Activated naive CD4-positive, alpha-beta T cell treated with anti-CD3 and anti-CD28 coated beads, Interleukin-2, amount 10 ng/mL, durations not matched to agents 7 days and 5 days (primary cell): ENCODE results near the gene FAM169A.
"Not testable (repeated sequence)": the region's sequence is repeated elsewhere in the genome, so short reads cannot be mapped to it uniquely, and the experiment has no call there.

Experiments
- CTCF ChIA-PET: fragments of 350-600 bp; sonication (Branson Sonifier 250); formaldehyde crosslinking; loops from one replicate; lab custom pipeline; 2021; ENCODE audit warnings: antibody characterized with exemption; lab: Charles Lee
- DNase-seq: peaks from one replicate; pipeline ENCODE4 v3.0.0-alpha.2; 2020
- H3K27ac Mint-ChIP-seq: one replicate; pipeline ENCODE4 v1.8.0; 2021; ENCODE audit warnings: mild to moderate bottlenecking, moderate library complexity, mixed read lengths
- H3K27me3 Mint-ChIP-seq: one replicate; pipeline ENCODE4 v1.8.0; 2021; ENCODE audit warnings: mild to moderate bottlenecking, mixed read lengths
- H3K36me3 Mint-ChIP-seq: one replicate; pipeline ENCODE4 v1.8.0; 2021; ENCODE audit warnings: mixed read lengths
- H3K4me1 Mint-ChIP-seq: one replicate; pipeline ENCODE4 v1.8.0; 2021; ENCODE audit warnings: mixed read lengths
- H3K4me3 Mint-ChIP-seq: one replicate; pipeline ENCODE4 v1.8.0; 2021; ENCODE audit warnings: mild to moderate bottlenecking, moderate library complexity, mixed read lengths
- H3K9me3 Mint-ChIP-seq: one replicate; pipeline ENCODE4 v1.8.0; 2021; ENCODE audit warnings: mixed read lengths

FAM169A gene, protein sequence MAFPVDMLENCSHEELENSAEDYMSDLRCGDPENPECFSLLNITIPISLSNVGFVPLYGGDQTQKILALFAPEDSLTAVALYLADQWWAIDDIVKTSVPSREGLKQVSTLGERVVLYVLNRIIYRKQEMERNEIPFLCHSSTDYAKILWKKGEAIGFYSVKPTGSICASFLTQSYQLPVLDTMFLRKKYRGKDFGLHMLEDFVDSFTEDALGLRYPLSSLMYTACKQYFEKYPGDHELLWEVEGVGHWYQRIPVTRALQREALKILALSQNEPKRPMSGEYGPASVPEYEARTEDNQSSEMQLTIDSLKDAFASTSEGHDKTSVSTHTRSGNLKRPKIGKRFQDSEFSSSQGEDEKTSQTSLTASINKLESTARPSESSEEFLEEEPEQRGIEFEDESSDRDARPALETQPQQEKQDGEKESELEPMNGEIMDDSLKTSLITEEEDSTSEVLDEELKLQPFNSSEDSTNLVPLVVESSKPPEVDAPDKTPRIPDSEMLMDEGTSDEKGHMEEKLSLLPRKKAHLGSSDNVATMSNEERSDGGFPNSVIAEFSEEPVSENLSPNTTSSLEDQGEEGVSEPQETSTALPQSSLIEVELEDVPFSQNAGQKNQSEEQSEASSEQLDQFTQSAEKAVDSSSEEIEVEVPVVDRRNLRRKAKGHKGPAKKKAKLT

DNA sequence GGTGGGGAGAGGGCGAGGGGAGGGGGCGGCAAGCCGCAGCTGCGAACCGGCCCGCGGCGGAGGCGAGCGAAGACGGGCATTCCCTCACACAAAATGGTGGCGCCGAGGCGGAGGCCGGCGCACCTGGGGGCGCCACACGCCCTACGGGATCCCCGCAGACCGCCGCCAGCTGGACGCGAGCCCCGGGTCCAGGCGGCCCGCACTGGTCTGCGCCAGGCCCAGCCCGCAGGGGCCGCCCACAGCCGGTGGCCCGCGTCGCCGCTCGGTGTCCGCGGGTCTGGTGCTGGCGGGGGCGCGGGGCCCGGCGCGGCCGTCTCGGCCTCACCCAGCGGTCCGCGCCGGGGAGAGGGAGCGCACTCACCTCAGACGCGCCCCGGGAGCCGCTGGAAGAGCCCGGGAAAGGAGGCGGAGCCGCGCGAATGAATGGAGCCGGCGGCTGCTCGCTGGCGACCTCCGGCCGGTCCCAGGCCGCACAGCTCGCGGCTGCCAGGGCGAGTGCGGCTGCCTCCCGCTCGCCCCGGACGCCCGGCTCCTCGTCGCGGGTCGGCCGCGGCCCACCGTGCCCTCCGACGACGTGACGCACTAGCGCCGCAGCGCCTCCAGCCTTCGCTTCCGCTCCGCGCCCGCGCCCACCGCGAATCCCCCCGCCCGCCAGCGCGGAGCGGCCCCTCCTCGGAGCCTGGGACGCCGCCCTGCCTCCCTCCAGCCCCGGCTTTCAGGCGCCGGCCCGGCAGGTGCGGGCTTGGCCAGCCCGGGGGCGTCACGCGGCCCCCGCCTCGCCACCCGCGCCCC, at the start of gene FAM169A:
Gene FAM169A, minus strand, starts transcription at position 584 of the 792 bp plus-strand sequence. CDS start 24,711 bp downstream, outside the sequence.
- Mint-ChIP-seq H3K27me3 (peaks cover 13% of the 10 kb centered on the region), H3K27ac (peak within 1 kb of the TSS; percentile 74), H3K4me1 (peaks cover 17% of the 10 kb centered on the region), H3K9me3 (no peaks in the 10 kb centered on the region), H3K36me3 (no peaks in the 10 kb centered on the region), H3K4me3 (peak within 1 kb of the TSS; percentile 93)
- DNase-seq, result peak; percentile 58
- CTCF ChIA-PET, result interaction anchor here (1.2 kb wide), 1 partner anchor 11 kb away, joined by 3 read pairs; no protein-coding TSS in a partner anchor

DNA sequence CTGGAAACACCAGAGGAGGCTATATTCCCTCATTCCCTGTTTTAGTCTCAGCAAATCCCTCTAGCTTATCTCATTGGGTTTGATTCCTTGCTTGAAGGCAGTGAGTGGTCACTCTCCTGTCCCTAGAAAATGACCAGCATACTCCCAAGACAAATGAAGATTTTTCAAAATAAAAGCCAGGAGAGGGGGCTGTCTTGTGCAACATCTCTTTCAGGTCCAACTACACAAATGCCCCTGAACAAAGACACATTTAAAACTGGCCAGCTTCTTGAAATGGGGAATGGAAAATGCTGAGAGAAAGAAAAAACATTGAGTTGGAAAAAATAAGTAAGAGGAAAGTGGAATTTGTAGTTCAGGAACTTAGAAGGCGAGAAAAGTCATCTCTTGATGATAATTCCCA, 49.3 kb upstream of the FAM169A start:
- Mint-ChIP-seq H3K4me1 (no peaks in the 10 kb centered on the region), H3K27me3 (peaks cover 8% of the 10 kb centered on the region), H3K4me3 (no peak overlapping the region), H3K9me3 (no peaks in the 10 kb centered on the region), H3K36me3 (no peaks in the 10 kb centered on the region), H3K27ac (no peak overlapping the region)
- CTCF ChIA-PET, result interaction anchor here (0.6 to 1.9 kb wide), 3 partner anchors 242 to 767 kb away, joined by 3 to 10 read pairs (median 3); no protein-coding TSS in a partner anchor
- DNase-seq, result no peak

DNA sequence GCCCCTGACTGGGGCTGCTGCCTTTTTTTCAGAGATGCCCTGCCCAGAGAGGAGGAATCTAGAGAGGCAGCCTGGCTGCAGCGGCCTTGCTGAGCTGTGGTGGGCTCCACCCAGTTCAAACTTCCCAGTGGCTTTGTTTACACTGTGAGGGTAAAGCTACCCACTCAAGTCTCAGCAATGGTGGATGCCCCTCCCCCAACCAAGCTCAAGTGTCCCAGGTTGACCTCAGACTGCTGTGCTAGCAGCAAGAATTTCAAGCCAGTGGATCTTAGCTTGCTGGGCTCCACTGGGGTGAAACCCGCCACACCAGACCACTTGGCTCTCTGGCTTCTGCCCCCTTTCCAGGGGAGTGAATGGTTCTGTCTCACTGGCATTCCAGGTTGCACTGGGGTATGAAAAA, 45.2 kb upstream of the FAM169A start:
- CTCF ChIA-PET, result interaction anchor here (0.6 kb wide), 1 partner anchor 238 kb away, joined by 3 read pairs; no protein-coding TSS in a partner anchor
- not testable (repeated sequence) for DNase-seq, H3K4me3 Mint-ChIP-seq, H3K27me3 Mint-ChIP-seq, H3K36me3 Mint-ChIP-seq, H3K27ac Mint-ChIP-seq, H3K4me1 Mint-ChIP-seq, H3K9me3 Mint-ChIP-seq

DNA sequence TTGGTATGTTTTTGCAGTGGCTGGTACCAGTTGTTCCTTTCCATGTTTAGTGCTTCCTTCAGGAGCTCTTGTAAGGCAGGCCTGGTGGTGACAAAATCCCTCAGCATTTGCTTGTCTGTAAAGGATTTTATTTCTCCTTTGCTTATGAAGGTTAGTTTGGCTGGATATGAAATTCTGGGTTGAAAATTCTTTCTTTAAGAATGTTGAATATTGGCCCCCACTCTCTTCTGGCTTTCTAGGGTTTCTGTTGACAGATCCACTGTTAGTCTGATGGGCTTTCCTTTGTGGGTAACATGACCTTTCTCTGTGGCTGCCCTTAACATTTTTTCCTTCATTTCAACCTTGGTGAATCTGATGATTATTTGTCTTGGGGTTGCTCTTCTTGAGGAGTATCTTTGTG, 43.7 kb upstream of the FAM169A start:
- CTCF ChIA-PET, H3K9me3 Mint-ChIP-seq, DNase-seq, H3K36me3 Mint-ChIP-seq, H3K27ac Mint-ChIP-seq, H3K4me1 Mint-ChIP-seq, H3K27me3 Mint-ChIP-seq, H3K4me3 Mint-ChIP-seq: not testable (repeated sequence)

DNA sequence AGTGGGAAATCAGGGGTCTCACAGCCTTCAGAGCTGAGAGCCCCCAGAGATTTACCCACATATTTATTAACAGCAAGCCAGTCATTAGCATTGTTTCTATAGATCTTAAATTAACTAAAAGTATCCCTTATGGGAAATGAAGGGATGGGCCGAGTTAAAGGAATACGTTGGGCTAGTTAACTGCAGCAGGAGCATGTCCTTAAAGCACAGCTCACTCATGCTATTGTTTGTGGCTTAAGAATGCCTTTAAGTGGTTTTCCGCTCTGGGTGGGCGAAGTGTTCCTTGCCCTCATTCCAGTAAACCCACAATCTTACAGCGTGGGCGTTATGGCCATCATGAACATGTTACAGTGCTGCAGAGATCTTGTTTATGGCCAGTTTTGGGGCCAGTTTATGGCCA, 42.0 kb upstream of the FAM169A start:
- H3K27ac Mint-ChIP-seq, H3K27me3 Mint-ChIP-seq, H3K36me3 Mint-ChIP-seq, H3K4me1 Mint-ChIP-seq, CTCF ChIA-PET, H3K4me3 Mint-ChIP-seq, H3K9me3 Mint-ChIP-seq, DNase-seq: not testable (repeated sequence)

DNA sequence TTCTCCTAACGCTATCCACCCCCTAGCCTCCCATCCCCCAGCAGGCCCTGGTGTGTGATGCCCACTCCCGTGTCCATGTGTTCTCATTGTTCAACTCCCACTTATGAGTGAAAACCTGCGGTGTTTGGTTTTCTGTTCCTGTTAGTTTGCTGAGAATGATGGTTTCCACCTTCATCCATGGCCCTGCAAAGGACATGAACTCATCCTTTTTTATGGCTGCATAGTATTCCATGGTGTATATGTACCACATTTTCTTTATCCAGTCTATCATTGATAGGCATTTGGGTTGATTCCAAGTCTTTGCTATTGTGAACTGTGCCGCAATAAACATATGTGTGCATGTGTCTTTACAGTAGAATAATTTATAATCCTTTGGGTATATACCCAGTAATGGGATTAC, 38.5 kb upstream of the FAM169A start:
- H3K4me1 Mint-ChIP-seq, H3K27me3 Mint-ChIP-seq, H3K4me3 Mint-ChIP-seq, H3K27ac Mint-ChIP-seq, CTCF ChIA-PET, H3K36me3 Mint-ChIP-seq, DNase-seq, H3K9me3 Mint-ChIP-seq: not testable (repeated sequence)

DNA sequence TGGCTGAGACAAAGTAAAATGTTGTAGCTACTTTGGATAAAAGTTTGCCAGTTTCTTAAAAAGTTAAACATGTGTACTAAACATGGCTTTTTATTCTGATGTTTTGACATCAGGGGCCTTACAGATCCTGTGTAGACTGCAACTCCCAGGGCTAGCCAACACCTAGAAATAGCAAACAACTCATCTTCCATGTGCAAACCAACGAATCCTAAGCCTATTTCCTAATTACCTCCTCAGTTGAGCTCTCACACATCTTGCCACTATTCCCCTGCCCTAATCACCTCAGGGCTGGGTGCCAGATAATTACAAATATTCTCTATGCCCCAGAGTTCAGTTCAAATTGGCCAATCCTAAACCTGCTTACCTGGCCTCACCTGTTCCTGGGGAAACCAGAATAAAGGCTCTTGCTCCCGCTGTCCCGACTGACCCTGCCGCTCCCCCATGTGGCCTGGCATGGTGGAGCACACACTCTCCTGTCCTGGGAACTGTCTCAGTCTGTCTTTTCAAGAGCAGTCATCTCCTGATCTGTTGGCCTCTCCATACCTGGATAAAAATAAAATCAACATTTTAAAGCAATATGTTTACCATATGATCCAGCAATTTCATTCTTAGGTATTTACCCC, 37.1 kb upstream of the FAM169A start:
- CTCF ChIA-PET, result interaction anchor here (0.9 to 1.1 kb wide), 3 partner anchors 10 to 142 kb away, joined by 3 to 5 read pairs (median 4); no protein-coding TSS in a partner anchor
- H3K4me3 Mint-ChIP-seq, result no peak overlapping the region
- H3K27ac Mint-ChIP-seq, result no peak overlapping the region
- H3K4me1 Mint-ChIP-seq, result no peaks in the 10 kb centered on the region
- H3K27me3 Mint-ChIP-seq, result peaks cover 3% of the 10 kb centered on the region
- no peaks in the 10 kb centered on the region for H3K36me3 Mint-ChIP-seq
- DNase-seq, result peak; percentile 40
- H3K9me3 Mint-ChIP-seq, result no peaks in the 10 kb centered on the region

DNA sequence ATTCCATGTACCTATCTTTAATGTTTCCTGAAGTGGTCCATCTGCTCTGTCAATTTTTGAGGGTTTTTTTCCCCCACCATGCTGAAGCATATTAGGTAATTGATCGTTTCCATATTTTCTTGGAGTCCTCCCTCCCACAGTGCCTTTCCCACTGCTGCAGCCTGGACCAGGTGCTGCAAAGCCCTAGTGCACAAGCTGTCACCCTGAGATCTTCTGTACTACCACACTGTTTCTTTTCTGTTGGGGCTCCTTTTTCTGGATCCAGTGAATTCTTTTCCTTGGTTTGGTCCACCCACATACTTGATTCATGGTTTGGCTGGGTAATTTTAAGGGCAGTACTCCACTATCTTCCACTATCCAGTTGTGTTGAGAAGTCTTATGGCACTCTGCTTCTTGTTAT, 30.9 kb upstream of the FAM169A start:
- DNase-seq, result no peak
- Mint-ChIP-seq H3K4me3 (no peak overlapping the region), H3K27me3 (no peaks in the 10 kb centered on the region), H3K36me3 (no peaks in the 10 kb centered on the region), H3K9me3 (no peaks in the 10 kb centered on the region), H3K4me1 (no peaks in the 10 kb centered on the region), H3K27ac (no peak overlapping the region)
- CTCF ChIA-PET, result no interaction called here

DNA sequence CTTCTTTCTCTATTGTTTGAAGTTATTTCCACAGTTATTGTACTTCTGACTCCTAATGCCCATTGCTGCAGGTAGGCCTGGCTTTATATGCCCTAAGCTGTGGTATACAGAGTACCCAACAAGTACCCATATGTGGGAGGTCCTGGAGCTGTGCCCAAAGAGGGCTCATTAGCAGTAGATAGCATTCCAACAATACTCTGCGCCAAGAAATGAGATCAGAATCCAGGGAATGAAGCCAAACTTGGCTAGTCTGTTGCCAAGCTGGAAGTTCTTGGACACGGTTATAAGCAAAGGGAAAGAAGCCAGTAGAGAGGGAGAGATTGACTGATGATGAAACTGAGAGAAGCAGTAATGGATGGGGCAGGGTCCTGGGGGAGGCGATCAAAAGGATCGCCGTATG, 29.7 kb upstream of the FAM169A start:
- Mint-ChIP-seq H3K9me3 (no peaks in the 10 kb centered on the region), H3K4me1 (no peaks in the 10 kb centered on the region), H3K27me3 (no peaks in the 10 kb centered on the region), H3K4me3 (no peak overlapping the region), H3K36me3 (no peaks in the 10 kb centered on the region), H3K27ac (no peak overlapping the region)
- no peak for DNase-seq
- CTCF ChIA-PET, result no interaction called here

DNA sequence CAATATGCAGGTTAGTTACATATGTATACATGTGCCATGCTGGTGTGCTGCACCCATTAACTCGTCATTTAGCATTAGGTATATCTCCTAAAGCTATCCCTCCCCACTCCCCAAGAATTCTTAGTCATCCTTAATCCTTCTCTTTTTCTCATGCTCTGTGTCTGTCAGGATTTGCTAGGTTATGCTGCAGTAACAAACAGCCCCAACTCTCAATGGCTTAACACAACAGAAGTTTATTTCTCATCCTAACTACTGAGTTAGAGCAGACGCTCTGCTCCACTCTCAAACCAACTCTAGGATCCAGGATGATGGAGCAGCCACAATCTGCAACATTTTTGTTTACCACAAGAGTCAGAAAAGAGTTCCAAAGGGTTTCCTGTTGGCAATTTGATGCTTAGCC, 28.2 kb upstream of the FAM169A start:
- H3K9me3 Mint-ChIP-seq, result no peaks in the 10 kb centered on the region
- H3K4me1 Mint-ChIP-seq, result no peaks in the 10 kb centered on the region
- H3K4me3 Mint-ChIP-seq, result no peak overlapping the region

DNA sequence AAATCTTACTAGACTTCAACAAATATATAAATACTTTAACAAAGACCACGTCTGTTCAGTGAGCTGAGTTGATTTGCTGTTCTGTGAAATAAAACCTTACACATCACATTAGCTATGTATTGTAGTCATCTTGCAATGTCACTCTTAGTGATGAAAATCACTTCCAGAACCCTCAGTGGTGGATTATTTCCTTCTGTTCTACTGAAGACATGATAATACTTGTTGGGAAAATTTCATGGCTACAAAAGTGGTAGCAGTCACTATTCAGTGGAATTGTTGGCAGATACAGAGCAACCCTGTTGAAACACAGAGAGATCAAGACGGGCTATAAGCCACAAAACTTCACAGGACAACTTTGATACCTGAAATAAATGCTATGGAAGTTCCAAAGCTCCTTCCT, 26.7 kb upstream of the FAM169A start:
- CTCF ChIA-PET, result interaction anchor here (1.7 kb wide), 1 partner anchor 10 kb away, joined by 3 read pairs; no protein-coding TSS in a partner anchor
- Mint-ChIP-seq H3K4me3 (no peak overlapping the region), H3K9me3 (no peaks in the 10 kb centered on the region), H3K27ac (no peak overlapping the region), H3K27me3 (peaks cover 10% of the 10 kb centered on the region), H3K4me1 (no peaks in the 10 kb centered on the region), H3K36me3 (no peaks in the 10 kb centered on the region)
- no peak for DNase-seq

More for the DNA sequence above, 28.2 kb upstream of the FAM169A start:
- no peak overlapping the region for H3K27ac Mint-ChIP-seq
- CTCF ChIA-PET, result no interaction called here
- H3K27me3 Mint-ChIP-seq, result peaks cover 4% of the 10 kb centered on the region
- no peak for DNase-seq
- no peaks in the 10 kb centered on the region for H3K36me3 Mint-ChIP-seq

DNA sequence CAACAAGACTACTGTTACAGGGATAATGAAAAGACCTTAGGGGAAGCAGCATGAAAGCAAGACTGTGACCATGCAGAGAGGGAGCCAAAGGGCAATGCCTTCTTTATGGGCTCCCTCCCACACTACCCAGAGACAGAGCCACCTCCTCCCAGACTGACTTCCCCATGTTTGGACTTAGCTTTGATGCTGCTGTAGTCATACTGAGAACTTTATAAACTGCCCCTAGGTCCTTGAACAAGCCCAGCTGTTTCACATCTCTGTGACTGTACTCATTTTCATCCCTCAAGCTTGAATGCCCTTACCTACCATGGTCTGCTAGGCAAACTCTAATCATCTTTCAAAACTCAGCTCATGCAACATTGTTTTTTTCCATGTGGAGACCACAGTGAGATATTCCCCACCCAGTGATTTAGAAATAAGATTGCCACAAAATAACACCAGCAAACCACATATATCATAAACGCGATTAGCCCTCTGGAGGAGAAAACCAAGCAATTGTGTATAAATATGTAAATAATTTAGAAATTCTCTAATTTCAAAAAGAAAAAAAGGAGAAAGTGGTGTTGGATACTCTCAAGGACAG, 23.4 kb upstream of the FAM169A start:
- H3K27ac Mint-ChIP-seq, result no peak overlapping the region
- CTCF ChIA-PET, result no interaction called here
- no peaks in the 10 kb centered on the region for H3K9me3 Mint-ChIP-seq
- no peaks in the 10 kb centered on the region for H3K36me3 Mint-ChIP-seq
- no peaks in the 10 kb centered on the region for H3K4me1 Mint-ChIP-seq
- no peak for DNase-seq
- peaks cover 13% of the 10 kb centered on the region for H3K27me3 Mint-ChIP-seq
- no peak overlapping the region for H3K4me3 Mint-ChIP-seq

DNA sequence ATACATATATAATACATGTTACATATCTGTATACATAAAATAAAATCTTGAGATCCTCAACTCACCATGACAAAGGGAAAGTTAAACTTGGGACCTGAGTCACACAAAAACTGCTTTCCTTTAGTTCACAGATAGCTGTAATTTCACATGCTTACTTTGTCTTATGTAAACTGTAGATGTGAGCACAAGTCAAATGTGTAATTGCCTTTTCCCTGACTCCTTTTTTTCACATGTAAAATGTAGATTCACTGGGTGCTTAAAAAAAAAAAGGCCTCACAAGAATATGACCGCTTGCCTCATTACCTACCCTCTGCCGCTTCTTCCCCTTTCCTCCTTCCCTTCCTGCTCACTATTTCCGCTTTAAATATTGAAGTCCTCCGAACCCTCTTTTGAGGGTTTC, 21.9 kb upstream of the FAM169A start:
- no peak for DNase-seq
- H3K4me1 Mint-ChIP-seq, result no peaks in the 10 kb centered on the region

More for the DNA sequence above, 21.9 kb upstream of the FAM169A start:
- no peaks in the 10 kb centered on the region for H3K36me3 Mint-ChIP-seq
- CTCF ChIA-PET, result no interaction called here
- H3K4me3 Mint-ChIP-seq, result no peak overlapping the region
- H3K9me3 Mint-ChIP-seq, result no peaks in the 10 kb centered on the region
- H3K27ac Mint-ChIP-seq, result no peak overlapping the region
- peaks cover 15% of the 10 kb centered on the region for H3K27me3 Mint-ChIP-seq
